Pulmonary artery endothelial cell (primary cell): ENCODE results near the gene COL20A1. TPM values are rescaled to one million over a fixed set of nuclear protein-coding genes. Genes with fewer than 3 reads are reported as not detected.

Source experiments
- DNase-seq: peaks from one replicate; pipeline ENCODE4 v3.0.0-alpha.2; 2011; ENCODE audit warnings: low read depth, low spot score
- total RNA-seq: library from RNA; depleted of rRNA; stranded (reverse); fragments of >200 nt; gene quantifications from 2 replicates; pipeline ENCODE4 v1.2.3, GENCODE V29; 2014

COL20A1 gene
- total RNA-seq, 1 donor from 2014 or later: not detected

DNA sequence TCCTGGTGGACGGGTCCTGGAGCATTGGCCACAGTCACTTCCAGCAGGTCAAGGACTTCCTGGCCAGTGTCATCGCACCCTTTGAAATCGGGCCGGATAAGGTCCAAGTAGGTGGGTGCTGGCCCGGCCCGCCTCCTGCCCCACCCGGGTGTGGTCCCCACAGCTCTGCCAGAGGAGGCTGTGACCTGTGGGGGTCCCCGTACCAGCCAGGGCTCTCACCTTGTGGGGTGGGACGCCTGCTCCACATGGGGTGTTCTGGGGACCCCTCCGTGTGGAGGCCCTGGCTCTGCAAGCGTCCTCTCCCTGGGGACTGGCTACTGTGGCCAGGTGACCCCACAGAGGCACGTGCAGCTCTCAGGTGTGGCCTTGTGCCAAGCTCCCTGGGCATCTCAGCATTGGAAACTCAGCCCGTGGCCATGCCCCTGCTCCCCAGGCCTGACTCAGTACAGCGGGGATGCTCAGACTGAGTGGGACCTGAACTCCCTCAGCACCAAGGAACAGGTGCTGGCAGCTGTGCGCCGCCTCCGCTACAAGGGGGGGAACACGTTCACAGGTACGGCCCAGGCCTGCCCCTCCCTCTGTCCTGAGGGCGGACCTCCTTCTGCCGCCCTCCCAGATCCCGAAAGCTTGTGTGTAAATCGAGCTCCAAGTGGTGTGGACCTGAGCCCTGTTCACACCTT lies 14.7 kb downstream of the COL20A1 start:
- no peak for DNase-seq

DNA sequence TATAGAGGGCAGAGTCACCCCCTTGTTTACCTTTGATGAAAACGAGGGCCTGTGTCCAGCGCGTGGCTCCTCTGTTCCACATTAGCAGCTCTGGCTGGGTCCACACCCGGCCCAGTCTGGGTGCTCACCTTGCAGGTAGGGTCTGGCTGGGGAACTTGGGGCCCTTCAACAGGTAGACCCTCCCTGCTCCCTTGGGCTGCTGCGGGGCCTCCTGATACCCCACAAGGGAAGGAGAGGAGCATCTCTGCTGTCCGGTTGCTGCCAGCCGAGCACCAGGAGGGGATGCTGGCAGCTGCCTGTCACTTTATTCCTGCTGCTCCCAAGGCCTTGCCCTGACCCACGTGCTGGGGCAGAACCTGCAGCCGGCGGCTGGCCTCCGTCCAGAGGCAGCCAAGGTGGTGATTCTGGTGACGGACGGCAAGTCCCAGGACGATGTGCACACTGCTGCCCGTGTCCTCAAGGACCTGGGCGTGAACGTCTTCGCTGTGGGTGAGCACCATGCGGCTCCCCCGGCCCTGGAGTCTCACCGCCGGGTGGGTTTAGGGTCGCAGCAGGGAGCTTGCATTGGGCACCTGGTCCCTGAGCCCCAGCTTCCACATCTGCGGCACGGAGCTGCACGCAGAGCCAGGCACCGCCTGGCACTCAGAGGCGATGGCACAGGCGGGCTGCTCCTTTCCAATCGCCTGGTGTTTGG lies 15.4 kb downstream of the COL20A1 start:
- no peak for DNase-seq

DNA sequence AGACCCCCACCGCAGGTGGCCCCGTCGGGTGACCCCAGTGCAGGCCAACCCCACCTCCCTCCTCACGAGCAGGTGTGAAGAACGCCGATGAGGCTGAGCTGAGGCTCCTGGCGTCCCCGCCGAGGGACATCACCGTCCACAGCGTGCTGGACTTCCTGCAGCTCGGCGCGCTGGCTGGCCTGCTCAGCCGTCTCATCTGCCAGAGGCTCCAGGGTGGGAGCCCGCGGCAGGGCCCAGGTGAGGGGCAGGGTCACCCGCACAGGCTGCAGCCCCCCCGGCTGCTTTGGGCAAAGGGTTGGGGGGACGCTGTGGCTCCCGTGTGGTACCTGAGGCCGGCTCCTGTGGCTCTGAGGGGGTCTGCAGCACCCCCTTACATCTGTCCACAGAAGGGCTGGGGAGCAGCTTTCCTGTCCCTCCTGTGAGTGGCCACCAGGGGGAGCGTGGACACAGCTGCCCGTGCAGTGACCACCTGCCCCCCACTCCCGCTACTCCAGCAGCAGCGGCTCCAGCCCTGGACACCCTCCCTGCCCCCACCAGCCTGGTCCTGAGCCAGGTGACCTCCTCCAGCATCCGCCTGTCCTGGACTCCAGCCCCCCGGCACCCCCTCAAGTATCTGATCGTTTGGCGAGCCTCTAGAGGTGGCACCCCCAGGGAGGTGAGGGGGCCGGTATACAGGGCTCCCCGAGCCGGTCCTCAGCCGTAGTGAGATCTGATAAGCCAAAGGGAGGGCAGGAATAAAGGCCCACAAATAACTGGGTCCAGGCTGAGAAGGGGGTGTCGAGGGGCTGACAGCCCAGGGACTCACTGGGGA lies 16.5 kb downstream of the COL20A1 start:
- no peak for DNase-seq

DNA sequence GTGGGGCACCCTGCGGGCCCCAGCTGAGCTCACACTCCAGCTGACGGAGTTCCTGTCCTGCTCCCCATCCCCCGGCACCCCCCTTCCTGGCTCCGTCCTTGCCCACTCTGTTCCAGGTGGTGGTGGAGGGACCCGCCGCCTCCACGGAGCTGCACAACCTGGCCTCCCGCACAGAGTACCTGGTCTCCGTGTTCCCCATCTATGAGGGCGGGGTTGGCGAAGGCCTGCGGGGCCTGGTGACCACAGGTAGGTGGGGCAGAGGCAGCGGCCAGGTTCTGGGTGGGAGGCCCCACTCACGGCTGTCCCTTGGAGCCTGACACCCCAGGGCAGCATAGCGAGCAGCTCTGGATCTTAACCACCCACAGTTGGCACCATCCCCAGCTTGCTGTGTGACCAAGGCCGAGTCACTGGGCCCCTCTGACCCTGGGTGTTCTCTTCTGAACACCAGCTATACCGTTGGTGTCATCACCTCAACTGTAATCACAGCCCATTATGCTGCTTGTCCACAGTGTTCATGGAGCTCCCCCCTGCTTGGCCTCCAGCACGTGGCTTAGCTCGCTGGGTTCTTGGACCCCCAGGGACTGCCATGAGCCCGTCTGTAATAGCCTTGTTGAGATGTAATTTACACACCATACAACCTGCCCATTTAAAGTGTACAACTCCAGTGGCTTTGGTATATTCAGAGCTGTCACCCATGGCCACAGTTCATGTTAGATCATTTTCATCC lies 17.4 kb downstream of the COL20A1 start:
- no peak for DNase-seq

DNA sequence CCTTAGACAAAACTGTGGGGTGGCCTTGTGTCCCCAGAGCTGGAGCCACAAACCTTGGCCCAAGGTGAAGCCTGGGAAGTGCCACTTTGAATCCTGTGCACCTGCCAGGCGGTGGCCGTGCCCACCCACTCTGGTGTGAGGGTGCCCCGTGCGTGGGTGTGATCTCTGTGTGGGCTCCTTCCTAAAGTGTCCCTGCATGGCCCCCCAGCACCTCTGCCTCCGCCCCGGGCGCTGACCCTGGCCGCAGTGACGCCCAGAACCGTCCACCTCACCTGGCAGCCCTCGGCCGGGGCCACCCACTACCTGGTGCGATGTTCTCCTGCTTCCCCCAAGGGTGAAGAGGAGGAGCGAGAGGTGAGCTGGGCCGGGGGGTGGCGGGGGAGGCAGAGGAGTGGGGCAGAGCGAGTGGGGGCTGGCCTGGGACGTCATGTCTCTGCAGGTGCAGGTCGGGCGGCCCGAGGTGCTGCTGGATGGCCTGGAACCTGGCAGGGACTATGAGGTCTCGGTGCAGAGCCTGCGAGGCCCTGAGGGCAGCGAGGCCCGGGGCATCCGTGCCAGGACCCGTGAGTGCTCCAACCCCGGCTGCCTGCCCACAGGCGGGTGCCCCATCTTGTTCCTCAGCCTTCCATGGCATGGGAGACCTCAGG lies 18.3 kb downstream of the COL20A1 start:
- no peak for DNase-seq

DNA sequence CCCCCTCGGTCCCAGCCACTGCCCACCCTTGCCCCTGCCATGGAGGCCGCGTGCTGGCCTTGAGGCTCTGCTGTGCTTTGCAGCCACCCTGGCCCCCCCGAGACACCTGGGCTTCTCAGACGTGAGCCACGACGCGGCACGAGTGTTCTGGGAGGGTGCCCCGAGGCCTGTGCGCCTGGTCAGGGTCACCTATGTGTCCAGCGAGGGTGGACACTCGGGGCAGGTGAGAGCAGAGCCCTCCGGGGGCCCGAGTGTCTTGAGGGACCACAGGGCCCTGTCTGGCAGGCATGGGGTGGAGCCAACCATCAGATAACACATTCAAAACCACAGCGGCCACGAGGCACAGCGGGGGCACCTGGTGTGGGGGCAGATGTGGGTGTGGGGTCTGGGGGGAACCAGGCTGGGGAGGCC lies 18.9 kb downstream of the COL20A1 start:
- no peak for DNase-seq

DNA sequence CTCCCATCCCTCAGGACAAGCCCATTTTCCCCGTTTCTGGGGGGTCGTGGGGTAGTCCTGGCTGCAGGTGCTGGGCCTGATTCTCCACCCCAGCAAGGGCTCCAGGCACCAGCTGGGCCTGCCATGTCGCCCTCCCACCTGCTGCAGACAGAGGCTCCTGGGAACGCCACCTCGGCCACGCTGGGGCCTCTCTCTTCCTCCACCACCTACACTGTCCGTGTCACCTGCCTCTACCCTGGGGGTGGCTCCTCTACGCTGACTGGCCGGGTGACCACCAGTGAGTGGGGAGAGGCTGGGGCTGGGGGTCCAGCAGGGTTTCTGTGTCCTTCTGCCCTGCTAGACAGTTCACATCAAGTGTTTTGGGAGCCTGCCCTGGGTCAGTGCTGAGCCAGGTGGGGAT lies 19.3 kb downstream of the COL20A1 start:
- DNase-seq: no peak

DNA sequence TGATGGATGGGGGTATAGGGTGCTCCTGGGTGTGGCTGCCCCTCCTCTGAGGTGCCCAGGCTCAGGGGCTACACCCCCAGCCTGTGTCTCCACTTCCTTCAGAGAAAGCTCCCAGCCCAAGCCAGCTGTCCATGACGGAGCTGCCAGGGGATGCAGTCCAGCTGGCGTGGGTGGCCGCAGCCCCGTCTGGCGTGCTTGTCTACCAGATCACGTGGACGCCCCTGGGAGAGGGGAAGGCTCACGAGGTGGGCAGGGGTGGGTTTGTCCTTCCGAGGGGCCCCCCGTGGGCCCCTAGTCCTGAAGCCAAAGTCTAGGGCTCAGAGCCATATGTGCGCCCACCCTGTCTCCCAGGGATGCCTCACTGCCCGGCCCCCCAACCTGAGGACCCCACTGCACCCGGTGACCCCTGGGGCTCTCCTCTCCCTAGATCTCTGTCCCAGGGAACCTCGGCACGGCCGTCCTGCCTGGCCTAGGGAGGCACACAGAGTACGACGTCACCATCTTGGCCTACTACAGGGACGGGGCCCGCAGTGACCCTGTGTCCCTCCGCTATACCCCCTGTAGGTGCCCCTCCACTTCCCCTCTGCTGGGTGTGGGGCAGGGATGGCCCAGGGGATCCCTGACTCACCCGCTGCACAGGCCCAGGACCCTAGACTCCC lies 19.8 kb downstream of the COL20A1 start:
- no peak for DNase-seq

DNA sequence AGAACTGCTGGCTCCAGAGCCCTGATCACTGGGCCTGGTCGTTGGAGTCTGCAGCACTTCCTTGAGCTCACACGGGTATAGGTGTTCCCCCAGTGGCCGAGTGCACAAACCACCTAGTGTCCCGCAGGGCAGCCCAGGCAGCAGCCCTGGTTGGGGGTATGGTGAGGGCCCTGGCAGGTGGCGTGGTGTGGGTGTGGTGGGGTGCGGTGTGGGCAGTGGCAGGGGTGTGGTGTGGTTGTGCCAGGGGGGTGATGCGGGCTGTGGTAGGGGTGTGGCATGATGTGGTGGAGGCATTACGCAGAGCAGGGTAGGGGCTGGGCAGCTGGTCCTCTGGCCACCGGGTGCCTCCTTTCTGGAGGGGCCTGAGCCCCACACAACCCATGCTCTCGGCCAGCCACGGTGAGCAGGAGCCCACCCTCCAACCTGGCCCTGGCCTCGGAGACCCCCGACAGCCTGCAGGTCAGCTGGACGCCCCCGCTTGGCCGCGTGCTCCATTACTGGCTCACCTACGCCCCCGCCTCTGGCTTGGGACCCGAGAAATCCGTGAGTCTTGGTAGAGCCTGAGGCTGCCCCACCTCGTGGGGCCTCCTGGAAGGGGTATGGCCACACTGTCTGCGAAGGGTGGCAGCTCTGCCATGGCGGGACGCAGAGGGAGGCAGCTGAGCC lies 20.5 kb downstream of the COL20A1 start:
- DNase-seq: no peak

DNA sequence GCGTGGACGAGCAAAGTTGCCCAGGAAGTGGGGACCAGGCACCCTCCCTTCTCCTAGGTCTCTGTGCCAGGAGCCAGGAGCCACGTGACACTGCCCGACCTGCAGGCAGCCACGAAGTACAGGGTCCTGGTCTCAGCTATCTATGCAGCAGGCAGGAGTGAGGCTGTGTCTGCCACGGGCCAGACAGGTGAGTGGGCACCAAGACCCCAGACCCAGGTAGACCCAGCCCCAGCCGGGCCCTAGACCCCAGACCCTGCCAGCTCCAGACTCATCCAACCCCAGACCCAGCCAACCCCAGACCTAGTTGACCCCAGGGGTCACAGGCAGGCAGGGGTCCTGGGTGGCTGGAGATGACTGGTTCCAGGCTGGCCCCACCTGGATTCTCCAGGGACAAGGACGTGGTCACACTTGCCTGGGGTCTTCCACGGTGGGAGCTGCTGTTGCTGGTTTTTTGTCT lies 21.1 kb downstream of the COL20A1 start:
- no peak for DNase-seq

DNA sequence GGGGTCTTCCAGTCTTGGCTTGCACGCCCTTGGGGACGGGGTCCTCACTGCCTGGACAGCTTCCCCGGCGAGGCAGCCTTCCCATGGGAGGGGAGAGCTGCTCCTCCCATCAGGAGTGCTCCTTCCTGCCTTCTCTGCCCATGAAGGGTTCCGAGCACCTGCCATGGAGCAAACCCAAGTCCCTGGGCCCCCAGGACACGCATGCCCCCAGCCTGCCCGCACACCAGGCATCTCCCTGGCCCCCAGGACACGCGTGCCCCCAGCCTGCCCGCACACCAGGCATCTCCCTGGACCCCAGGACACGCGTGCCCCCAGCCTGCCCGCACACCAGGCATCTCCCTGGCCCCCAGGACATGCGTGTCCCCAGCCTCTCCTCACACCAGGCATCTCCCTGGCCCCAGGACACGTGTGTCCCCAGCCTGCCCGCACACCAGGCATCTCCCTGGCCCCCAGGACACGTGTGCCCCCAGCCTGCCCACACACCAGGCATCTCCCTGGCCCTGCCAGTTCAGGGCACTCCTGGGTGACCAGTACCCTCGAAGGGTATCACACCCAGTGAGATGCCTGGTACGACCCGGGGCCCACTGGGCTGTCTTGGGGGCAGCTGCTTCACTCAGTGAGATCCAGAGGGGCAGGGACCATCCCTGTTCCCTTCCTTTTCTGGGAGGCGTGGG lies 21.7 kb downstream of the COL20A1 start:
- no peak for DNase-seq

DNA sequence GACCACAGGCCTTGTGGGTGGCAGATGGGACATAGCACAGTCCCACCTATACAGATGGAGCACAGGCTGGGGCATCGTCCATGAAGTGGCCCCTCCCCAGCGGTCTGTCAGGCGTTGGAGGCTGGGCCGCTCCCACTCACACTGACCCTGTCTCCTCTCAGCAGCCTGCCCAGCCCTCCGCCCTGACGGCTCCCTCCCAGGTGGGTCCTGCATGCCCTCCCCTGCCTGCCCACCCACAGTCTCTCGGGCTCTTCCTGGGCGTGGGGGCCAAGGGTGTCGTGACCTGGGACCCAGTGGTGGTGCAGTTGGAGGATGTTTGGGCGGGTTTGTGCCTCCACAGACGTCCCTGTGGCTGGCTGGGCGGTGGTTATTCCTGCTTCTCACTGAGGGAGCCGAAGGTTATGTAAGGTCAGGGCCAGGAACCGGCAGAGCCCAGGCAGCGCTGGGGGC lies 22.3 kb downstream of the COL20A1 start:
- DNase-seq: no peak

DNA sequence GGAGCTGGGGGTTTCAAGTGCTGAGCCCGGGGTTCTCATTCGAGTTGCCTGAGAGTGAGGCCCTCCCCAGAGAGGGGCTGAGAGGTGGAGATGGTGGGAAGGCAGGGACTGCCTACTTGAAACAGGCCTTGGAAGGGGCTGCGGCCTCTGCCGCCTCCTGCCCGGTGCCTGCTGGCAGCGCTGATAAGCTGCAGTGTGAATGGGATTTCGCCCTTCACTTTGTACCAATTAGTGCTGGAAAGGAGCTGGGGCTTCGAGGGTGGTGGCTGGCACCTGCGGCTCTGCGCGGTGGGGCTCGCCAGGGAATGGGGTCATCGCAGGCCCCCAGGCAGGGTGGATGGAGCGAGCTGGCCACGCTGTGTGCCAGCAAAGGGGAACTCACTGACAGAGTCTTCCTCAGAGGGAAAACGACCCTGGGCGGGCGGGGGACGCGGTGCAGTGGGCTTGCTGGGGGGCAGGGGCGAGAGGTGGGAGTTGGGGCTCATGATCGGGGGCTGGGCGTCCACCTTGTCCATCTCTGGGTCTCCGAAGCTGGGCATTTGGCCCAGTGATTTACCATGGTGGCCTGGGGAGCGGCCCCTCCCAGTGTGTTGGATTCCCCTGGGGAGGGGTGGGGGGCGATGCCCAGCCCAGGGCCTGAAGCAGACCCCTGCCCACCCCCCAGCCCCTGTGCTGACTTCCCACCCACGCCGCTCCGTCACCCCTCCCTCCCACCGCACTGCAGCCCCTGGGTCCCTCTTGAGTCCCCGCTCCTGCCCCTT lies 22.9 kb downstream of the COL20A1 start:
- DNase-seq: no peak

DNA sequence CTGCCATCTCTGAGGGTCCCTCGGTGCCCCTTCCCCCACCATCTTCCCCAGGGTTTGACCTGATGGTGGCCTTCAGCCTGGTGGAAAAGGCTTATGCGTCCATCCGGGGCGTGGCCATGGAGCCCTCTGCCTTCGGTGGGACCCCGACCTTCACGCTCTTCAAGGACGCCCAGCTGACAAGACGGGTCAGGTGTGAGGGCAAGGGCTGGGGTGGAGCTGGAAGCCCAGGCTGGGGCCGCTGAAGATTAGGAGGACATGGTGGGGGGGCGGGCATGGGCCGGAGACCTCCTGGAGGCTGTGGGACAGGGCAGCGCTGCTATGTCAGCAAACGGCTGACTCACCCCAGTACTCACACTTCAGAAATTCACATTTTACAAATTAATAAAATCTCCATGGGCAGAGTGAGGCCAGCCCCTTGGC lies 23.5 kb downstream of the COL20A1 start:
- no peak for DNase-seq

DNA sequence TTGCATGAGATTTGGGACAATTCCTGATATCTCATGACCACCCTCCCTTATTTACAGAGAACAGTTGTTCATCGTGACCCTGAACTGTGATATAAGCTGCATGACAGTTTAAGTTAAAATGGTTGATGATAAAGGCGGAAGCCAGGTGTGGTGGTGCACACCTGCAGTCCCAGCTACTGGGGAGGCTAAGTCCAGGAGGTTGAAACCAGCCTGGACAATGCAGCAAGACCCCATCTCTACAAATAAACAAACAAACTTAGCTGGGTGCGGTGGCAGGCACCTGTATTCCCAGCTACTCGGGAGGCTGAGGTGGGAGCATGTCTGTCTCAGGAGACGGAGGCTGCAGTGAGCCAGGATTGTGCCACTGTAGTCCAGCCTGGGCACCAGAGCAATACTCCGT lies 24.1 kb downstream of the COL20A1 start:
- no peak for DNase-seq

DNA sequence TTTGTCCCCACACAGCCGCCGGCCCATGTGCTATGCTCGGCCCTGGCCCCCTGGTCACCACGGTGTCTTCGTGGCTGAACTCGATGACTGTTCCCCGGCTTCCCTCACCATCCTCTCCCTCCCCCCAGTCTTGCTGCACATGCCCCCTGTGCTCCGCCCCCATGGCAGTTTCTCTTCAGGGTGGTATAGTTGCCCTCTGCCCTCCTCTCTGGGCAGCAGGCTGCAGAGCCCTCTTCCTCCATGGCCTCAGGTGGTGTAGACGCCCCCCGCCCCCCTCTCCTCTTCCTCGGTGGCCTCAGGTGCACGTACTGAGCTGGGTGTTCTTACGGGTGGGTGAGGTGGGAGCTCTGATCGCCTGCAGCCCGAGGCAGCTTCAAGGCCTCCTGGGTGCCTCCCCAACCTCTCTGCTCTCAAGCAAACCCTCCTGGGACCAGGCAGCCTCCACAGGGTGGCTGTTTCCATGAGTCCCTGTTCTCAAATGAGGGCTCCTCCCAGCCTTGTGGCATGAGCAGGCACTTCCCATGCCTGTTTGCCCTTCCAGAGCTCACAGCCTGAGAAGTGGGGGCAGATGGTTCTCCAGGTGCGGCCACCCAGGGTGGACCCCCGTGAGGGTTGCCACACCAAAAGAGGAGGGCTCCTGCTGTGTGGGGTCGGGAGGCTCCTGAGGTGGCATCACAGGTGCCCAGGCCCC lies 24.8 kb downstream of the COL20A1 start:
- DNase-seq: no peak

DNA sequence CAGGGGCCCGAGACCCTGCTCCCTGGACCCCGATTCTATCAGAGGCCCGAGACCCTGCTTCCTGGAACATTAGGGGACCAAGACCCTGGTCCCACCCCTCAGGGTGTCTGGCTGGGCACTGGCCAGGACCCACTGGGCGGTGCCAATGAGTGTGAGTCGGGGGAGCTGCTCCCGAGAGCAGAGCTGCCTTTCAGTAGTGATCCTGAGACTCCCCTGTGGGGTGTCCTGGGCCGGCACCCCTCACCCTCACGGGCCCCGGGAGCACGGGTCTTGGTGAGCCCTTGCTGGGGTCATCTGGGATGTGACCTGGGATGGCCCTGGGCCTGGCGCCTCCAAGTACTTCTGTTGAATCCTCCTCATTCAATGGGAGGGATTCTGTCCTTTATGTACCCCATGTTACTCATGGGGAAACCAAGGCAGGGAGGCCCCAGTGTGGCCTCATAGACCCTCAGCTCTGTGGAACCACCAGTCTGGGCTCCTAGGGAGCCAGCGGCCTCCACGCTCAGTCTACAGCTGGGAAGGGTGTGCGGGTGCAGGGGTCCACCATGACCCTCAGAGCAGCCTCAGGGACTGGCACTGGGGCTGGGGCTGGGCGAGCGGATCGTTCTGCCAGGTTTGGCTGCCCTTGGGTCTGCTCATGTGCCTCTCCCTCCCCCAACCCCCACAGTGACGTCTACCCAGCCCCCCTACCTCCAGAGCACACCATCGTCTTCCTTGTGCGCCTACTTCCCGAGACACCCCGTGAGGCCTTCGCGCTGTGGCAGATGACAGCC lies 25.6 kb downstream of the COL20A1 start:
- no peak for DNase-seq
